GM10847 (cell line): ENCODE measurements around the gene KIAA0232.

Experiments
- POLR2A ChIP-seq: IDR thresholded peaks from 2 replicates; pipeline ENCODE4 v1.6.1; 2011; ENCODE audit not compliant: insufficient read length; ENCODE audit errors: extremely low read depth

The KIAA0232 gene

DNA sequence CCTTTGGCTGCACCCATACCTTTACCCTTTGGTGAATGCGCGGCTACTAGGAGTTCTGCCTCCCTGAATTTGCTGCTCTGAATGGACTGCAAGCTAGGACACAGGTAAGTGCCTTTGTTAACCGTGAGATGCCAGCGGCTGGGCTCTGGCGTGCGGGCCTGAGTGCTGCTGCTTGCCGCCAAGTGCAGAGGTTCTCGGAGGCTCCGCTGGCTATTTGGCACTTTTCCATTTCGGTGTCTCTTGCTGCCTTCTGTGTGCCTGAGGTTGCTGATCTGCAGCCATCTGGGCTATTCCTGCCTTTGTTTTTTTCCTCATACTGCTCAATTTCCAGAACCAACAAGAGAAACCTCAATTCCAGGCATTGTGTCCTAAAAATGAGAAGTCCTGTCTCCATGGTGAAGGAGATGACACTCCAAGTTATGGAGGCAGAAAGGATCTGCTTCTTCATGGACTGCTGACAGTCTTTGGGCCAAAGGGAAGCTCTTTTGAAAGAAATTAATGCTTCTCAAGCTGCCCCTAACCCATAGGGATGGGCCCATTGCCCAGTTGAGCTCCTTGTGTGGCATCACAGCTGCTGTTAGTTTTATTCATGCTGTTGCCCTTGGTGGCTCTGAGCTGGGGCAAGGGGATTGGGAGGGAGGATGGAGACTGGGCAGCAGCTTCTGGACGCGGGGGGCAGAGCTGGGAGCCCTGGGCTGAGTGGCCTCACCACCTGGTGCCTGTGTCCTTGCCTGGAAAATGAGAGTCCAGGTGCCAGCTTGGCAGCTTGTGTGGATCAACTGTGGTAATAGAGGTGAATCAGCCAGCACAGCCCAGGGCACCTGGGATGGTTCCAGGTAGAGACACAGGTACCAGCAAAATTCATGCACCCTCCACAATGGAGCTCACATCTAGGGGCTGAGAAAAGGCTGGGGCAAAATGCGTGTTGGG, 123.3 kb downstream of the KIAA0232 start:
- TF ChIP-seq POLR2A = no peak

DNA sequence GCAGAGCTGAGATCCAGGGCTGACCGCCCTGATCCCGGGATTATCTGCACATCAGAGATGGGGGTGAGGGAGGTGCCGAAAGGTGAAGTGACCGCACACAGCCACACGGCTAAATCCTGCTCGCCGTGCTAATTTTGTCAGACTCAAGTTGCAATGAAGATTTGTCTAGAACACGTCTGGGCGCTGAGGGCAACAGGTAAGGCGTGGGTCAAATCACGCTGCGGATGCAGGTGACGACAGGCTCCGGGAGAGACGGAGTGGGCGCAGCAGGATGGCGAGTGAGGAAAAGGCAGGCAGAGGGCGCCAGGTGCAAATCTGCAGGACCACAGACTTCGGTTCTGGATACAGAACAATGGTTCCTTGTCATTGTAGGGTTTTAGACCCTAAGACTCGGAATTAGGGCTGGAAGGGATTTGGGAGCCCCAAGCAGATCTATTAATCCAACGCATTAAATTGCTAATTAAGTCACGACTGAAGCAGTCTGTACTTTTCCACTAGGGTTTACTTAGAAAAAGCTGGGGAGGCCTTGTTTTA, 125.2 kb downstream of the KIAA0232 start:
- TF ChIP-seq POLR2A = no peak

DNA sequence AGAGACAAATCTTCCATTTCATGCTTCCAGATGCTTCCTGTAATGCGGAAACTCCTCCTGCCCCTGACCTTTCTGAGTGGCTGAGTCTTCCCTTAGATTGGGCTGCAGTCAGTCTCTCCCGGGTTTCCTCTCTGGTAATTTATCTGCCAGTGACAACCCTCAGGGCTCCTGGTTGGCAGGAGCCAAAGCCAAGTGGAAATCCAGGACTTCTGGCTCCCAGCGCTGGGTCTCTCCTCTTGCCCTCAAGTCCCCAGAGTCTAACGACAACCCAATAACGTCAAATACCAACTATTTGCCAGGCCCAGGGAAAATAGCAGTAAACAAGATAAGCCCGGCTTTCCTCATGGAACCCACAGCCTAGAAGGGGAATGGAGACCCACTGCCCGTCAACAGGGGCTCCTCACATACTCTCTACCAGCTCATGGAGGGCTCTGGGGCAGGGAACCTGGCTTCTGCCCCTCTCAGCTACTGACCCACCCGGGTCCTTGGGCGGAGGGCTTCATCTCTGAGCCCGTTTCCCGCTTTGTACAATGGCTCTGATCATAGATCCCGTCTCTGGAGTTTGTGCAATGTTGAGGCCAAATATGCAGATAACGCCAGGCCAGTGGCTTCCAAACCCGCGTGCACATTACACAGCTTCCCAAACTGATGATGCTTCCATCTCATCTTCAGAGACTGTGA, 126.0 kb downstream of the KIAA0232 start:
- no peak for TF ChIP-seq POLR2A

DNA sequence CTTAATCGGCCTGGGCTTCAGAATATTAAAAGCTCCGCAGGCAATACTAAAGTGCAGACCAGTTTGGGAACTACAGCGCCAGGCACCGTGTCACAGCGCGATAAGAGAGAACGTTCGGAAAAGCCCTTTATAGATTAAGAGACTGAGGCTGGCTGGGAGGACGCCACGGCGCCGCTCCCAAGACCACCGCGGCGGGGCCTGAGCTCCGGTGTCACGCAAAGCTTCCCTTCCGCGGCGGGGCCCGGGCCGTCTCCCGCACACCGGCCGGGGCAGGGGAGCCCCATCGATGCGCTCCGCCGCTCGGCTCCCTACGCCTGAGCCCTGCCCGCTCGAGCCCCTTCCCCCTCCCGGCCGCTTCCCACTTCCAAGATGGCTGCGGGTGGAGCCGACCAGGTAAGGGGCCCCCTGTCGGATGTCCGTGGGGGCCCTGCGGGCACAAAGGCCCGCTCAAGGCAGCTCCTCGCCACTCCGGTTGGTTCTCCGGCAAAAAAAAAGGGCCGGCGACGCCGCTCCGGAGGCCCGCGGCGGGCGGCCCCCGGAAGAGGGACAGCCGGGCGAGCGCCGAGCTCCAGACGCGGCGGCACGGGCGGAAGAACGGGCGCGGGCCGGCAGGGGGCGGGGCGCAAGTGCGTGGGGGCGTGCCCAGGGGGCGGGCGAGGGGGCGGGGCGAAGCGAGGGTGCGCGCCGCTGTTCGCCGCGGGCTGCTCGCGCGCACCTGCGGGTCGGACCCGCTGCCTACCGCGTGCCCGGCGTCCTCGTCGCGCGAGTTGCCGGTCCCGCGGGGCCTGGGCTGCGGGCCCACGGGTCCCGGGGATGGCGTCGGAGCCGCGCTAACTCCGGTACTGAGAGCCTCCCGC, 126.8 kb downstream of the KIAA0232 start, which contains the start of gene TBC1D14:
Gene TBC1D14, plus strand, starts transcription at position 714 of the 857 bp plus-strand sequence. CDS start 13,564 bp downstream, outside the sequence.
- TF ChIP-seq POLR2A = peak; percentile 61

DNA sequence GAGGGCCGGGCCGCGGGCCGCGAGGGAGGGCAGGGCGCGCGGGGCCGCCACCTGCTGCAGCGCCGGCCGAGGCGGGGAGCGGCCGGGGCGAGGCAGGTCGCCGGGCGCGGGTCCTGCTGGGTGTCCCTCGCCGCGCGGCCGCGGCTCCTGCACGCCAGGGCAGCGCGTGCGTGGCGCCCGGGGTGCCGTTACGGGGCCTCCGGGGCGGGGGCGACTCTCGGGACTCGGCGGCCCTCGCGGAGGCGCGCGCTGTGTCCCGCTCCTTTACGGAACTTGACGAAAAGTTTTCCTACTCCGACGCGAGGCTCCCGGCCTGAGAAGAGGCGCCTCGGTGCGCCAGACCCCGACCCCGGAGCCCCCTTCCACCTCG, 127.4 kb downstream of the KIAA0232 start:
- no peak for TF ChIP-seq POLR2A

DNA sequence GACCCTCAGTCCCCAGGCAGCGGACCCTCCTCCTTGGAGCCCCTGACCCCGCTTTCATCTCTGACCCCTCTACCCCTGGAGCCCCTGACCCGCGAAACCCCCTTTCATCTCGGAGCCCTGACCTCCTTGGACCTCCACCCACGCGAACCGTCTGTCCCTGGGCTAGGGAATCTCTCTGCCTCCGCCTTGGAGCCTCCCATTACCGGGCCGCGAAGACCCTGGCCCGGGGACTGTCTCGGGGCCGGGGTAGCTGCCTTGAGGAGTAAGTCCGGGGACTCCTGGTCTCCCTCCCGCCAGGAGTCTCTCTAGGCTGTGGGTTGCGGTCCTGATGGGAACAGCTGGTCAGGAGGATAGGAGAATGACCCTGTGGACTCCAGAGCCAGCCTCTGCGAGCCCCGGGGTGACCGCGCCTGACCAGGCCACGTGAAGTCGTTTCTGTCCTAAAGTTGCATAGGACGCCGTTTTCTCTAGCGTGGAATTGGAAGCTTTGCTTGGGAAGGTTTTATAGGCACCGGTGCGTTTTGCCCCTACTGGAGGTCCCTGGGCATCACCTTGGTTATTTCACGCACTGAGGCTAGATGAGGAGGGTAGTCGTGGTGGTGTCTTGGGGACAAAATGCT, 127.9 kb downstream of the KIAA0232 start:
- no peak for TF ChIP-seq POLR2A

DNA sequence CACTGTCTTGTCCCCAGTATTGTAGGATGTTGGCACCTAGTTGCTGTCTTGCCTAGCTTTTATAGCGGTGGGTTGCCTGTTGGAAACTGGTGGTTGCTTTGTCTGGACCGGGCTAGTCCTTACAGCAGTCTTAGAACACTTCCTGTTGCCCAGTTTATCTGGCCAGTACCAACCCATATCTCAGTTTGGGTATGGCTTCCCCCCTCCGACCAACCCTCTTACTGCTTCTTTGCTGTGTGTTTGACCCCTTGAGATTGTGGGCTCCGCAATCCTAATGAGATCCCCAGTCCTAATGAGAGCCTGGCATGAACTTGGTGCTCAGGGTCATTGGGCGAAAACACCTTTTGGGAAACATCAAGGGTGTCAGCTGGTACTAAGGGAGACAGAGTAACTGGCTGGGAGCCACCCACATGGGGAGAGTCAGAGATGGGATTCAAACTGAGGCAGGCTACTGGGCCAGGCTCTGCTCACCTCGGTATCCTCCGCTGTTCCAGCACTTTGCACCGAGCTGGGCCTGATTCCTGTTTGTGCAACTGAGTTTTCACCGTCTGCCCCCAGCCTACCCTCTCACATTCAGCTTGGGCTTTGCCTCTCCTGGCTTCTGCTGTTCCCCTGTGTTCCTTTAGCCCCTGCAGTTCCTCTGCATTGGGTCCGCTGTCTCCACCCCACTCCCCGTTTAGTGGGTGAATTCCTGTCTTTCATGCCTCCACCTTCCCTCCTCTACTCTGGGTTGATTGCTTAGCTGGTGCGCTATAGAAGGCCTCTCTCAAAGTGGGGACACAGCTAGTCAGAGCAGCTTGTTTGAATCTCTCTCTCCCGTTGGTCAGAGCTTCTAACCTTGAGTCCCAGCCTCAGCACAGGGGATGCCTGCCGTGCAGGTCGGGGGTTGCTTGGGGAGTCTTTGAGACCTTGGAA, 128.7 kb downstream of the KIAA0232 start:
- no peak for TF ChIP-seq POLR2A

DNA sequence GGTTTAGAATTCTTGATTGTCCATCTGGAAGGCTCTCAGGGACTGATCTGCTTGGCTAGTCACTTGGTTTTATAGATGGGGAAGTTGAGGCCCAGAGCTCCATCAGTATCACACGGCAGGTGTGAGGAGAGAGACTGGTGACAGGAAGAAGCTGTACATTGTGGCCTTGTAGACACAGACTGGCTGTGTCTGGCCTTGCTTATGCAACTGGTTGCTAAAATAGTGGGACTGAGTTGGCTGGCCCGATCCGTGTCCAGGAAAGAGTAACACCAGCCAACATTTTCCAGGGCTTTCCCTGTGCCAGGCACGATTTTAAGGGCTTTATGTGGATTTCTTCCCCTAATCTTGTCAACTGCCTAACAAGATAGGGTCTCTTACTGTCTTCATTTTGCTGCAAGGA, 129.9 kb downstream of the KIAA0232 start:
- no peak for TF ChIP-seq POLR2A

DNA sequence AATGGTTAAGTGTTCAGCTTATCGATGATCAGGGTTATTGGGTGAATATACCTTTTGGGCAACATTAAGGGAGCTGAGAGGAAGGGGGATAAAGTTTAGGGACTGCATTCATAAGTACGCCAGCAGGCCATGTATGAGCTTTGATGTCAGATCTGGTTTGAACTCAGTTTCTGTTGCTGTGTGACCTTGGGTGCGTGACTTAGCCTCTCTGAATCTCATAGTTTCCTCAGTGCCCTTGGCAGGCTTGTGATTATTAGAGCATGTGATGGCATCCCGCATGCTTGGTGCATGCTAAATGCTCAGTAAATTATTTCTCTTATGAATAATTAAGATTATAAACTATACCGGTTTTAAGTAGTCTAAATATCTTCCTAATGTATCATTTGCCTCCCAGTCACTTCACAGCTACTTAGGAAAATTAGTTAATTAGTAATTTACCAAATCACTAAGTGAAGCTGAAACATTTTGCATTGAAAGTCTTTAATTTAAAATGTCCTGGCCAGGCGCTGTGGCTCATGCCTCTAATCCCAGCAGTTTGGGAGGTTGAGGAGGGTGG, 130.9 kb downstream of the KIAA0232 start:
- no peak for TF ChIP-seq POLR2A

DNA sequence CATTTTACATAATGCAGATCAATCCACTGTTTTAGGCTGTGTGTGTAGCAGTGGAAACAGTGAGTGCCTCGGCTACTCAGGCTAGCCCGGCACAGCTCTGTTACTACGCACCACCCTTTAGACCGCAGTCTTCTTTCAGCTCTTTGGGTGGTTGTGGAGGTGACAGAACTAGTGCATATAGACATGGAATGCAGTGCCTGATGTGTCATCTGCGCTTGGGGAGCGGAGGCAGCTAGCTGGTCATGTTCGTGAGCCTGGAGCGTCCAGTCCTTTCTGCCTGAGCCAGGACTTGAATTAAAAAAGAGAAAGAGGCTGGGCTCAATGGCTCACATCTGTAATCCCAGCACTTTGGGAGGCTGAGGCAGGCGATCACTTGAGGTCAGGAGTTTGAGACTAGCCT, 131.9 kb downstream of the KIAA0232 start:
- no peak for TF ChIP-seq POLR2A

DNA sequence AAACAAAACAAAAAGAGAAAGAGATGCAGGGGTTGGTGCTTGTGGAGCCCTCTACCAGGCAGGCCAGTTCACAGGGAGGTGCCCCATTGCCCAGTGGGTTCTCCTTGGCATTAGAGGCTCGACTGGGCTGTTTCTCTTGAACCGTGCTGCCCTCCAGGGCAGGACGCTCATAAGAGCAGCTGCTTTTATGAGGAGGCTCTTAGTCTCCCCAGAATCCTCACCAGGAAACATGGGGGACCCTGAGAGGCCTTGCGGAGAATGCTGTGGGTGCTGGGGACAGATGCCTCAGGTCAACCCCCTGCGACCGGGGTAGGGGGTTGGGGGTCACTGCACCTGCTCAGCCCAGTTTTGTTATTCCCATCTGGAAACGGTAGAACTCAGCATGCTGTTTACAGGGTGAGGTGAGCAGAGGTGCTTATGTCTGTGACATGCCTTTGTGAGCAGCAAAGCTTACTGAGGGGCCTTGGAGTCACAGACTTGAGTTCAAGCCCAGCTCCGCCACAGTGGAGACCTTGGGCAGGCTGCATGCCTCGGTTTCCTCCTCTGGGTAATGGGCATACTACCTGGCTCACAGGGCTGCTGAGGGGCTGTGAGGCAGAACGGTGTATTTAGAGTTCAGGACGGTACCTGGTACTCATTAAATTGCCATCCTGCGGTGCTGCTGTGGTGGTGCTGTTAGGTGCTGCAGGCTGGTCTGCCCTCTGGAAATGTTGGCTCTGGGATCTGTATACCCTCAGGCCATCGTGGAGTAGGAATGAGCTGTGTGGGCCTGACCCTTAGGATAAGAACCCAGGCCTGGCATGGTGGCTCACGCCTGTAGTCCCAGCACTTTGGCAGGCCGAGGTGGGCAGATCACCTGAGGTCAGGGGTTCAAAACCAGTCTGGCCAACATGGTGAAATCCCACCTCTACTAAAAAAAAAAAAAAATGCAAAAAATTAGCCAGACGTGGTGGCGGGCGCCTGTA, 132.8 kb downstream of the KIAA0232 start:
- TF ChIP-seq POLR2A = no peak

DNA sequence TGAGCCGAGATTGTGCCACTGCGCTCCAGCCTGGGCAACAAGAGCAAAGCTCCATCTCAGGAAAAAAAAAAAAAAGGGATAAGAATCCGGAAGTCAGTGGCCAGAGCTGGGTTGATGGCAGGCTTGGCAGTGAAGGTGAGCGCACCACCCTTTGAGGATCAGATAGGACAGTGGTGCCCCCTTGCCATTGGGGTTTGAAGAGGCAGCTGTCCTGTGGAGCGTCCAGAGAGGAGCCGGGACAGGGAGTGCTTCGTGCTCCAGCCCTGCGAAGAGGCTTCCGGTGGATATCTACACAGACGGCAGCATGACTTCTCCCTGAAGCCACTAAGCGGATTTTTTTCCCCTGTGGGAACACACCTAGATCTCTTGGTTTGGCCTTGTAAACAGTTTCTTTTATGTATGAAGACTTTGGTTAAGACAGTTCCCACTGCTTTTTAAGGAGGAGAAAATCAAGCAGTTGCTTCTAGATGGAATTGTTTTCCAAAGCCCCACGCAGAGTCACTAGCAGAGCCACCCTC, 133.6 kb downstream of the KIAA0232 start:
- TF ChIP-seq POLR2A = no peak
